Measurements from ENCODE around the gene VGF. TPM values are rescaled to one million over a fixed set of nuclear protein-coding genes. Genes with fewer than 3 reads are reported as not detected.

The VGF gene
- total and polyA plus RNA-seq, 2 donors (not counting 3 experiments of a cell fraction or from before 2014, with no cell fraction given) = 0.03 TPM; not detected in 1

GRCh38 chr7:101201695-101202602 lies 36.6 kb upstream of the VGF start:
- Histone ChIP-seq H2AFZ (ENCODE audit: low read depth, low read length) (no peak overlapping the region), H3K9ac (replicated peaks; ENCODE audit: extremely low read depth, insufficient read depth, low read length) (no peak overlapping the region), H3K9me3 (replicated peaks; ENCODE audit: control insufficient read depth, insufficient read depth, low read length) (no peaks in the 10 kb centered on the region), H3K79me2 (ENCODE audit: control insufficient read depth, insufficient read depth, low read length) (no peaks in the 10 kb centered on the region), H3K27me3 (ENCODE audit: control insufficient read depth in 2 of 2, insufficient read depth in 2 of 2, low read length in 2 of 2) (peaks cover 28 to 29% of the 10 kb centered on the region in 2 experiments), H3K4me3 (replicated peaks in 1 of 3; ENCODE audit: insufficient read depth in 1 of 3, low read depth in 1 of 3, low read length in 3 of 3) (no peak overlapping the region), H3K36me3 (ENCODE audit: control insufficient read depth in 2 of 2, extremely low read depth in 1 of 2, insufficient read depth in 2 of 2, low read length in 2 of 2) (peaks cover 0 to 7% of the 10 kb centered on the region in 2 experiments), H3K4me1 (ENCODE audit: control insufficient read depth, extremely low read depth, insufficient read depth, low read length) (peaks cover 5% of the 10 kb centered on the region), H3K4me2 (ENCODE audit: insufficient read depth, low read length) (no peak overlapping the region), H3K27ac (ENCODE audit: insufficient read depth, low read depth, low read length) (no peak overlapping the region), H3K9me1 (replicated peaks; ENCODE audit: control insufficient read depth, extremely low read depth, insufficient read depth, low read length) (no peaks in the 10 kb centered on the region), H4K20me1 (replicated peaks; ENCODE audit: control insufficient read depth, extremely low read depth, insufficient read depth, low read length) (no peaks in the 10 kb centered on the region)
- TF ChIP-seq MAX (IDR thresholded peaks at IDR 0.05; ENCODE audit: insufficient read depth, insufficient read length) (no peak), EZH2 (IDR thresholded peaks at IDR 0.05; ENCODE audit: borderline replicate concordance, low read depth, low read length, severe bottlenecking) (no peak), MYC (IDR thresholded peaks at IDR 0.05; ENCODE audit: low read depth, low read length) (no peak), FOS (IDR thresholded peaks at IDR 0.05; ENCODE audit: borderline replicate concordance, insufficient read depth, low read length) (no peak), GATA2 (IDR thresholded peaks at IDR 0.05; ENCODE audit: insufficient read depth, insufficient read length, low read depth, low read length) (no peak), JUN (IDR thresholded peaks at IDR 0.05; ENCODE audit: borderline replicate concordance, insufficient read depth, insufficient read length, low read depth) (no peak), CTCF (IDR thresholded peaks at IDR 0.05; ENCODE audit: extremely low read depth in 1 of 2, insufficient read depth in 1 of 2, low read depth in 1 of 2, low read length in 2 of 2) (no peak), POLR2A (IDR thresholded peaks at IDR 0.05; ENCODE audit: low read depth, low read length) (no peak), POLR2AphosphoS5 (IDR thresholded peaks at IDR 0.05; ENCODE audit: insufficient read depth, low read depth, low read length) (no peak)
- ChIA-PET CTCF (interaction anchor here (0.6 to 5.2 kb wide), 6 partner anchors 9 to 496 kb away, joined by 3 to 38 read pairs (median 4); partner anchors contain the start of genes FIS1 and POP7), POLR2A (no interaction called here)
- no TSS peak for BruUV-seq (replicated peaks)
- intact Hi-C loops (cut with micrococcal nuclease) (no loop called here), dilution Hi-C loops (cut with MboI; ENCODE audit: extremely low pct_ligation_motif_present, low sequenced_read_pairs) (no loop called here)
- FAIRE-seq = no peak
- DNase-seq (ENCODE audit: low read depth, low spot score) = no peak

Data from endothelial cell of umbilical vein (primary cell).